H1 (cell line): ENCODE measurements around the gene PIP5K1C. TPM values are rescaled to one million over a fixed set of nuclear protein-coding genes. Genes with fewer than 3 reads are reported as not detected.

Experiments
- BRCA1 ChIP-seq: IDR thresholded peaks from 2 replicates; pipeline ENCODE4 v1.6.1; 2012; ENCODE audit warnings: low read depth, low read length, improper control_type of control experiment
- CHD1 ChIP-seq: IDR thresholded peaks from 2 replicates; pipeline ENCODE4 v1.6.1; 2012; ENCODE audit warnings: low read depth, low read length, improper control_type of control experiment
- E2F6 ChIP-seq: IDR thresholded peaks from 2 replicates; pipeline ENCODE4 v1.6.1; 2012; ENCODE audit warnings: inconsistent platforms
- HDAC2 ChIP-seq, 2 experiments: fragments of 300-600 bp in 1 of 2; sonication (generic) in 1 of 2; IDR thresholded peaks; 2 replicates each; pipeline ENCODE4 v1.6.1; 2011 to 2012; ENCODE audit warnings: low read depth in 2 of 2, low read length in 2 of 2, mild to moderate bottlenecking in 2 of 2, moderate library complexity in 2 of 2, borderline replicate concordance in 1 of 2, inconsistent platforms in 1 of 2
- NANOG ChIP-seq: IDR thresholded peaks from 2 replicates; pipeline ENCODE4 v1.6.1; 2011; ENCODE audit warnings: low read length, low read depth, mild to moderate bottlenecking, inconsistent platforms; ENCODE audit not compliant: insufficient read depth, poor library complexity, severe bottlenecking
- POLR2A ChIP-seq, 2 experiments: IDR thresholded peaks; 1 replicate in 1 of 2; 2 replicates in 1 of 2; pipeline ENCODE4 v1.6.1; 2011; ENCODE audit warnings: low read depth in 2 of 2, low read length in 2 of 2, mild to moderate bottlenecking in 2 of 2; ENCODE audit errors: control extremely low read depth in 1 of 2
- SP4 ChIP-seq: IDR thresholded peaks from 2 replicates; pipeline ENCODE4 v1.6.1; 2012; ENCODE audit warnings: low read length, inconsistent platforms
- SUZ12 ChIP-seq: fragments of 200-600 bp; sonication (generic); IDR thresholded peaks from 2 replicates; pipeline ENCODE4 v1.6.1; 2012; ENCODE audit warnings: mild to moderate bottlenecking, inconsistent platforms, low read length, moderate library complexity, mixed read lengths
- USF2 ChIP-seq: IDR thresholded peaks from 2 replicates; pipeline ENCODE4 v1.6.1; 2011; ENCODE audit warnings: low read length, improper control_type of control experiment
- polyA plus RNA-seq, 7 experiments: library from polyadenylated mRNA; depleted of rRNA in 3 of 7; stranded (reverse) in 5 of 7; unstranded in 2 of 7; fragments of >200 nt in 5 of 7; fragments of 200-250 nt in 2 of 7; gene quantifications; 1 replicate in 5 of 7; 2 replicates in 1 of 7; 4 replicates in 1 of 7; pipeline versions ENCODE4 v1.2.1 to v1.2.3, GENCODE V29; 2011 to 2013; ENCODE audit warnings: missing spikeins in 2 of 7, mixed read lengths in 2 of 7
- total RNA-seq: library from RNA; stranded (reverse); fragmentation: NEBNext Ultra II Directional; extraction: Animal tissue kit (Norgen Biotek cat#: 25700); gene quantifications from 2 replicates; pipeline ENCODE4 v1.2.1, GENCODE V29; 2021

Gene PIP5K1C
- total and polyA plus RNA-seq, 2 of the 8 experiments (the other 6 are each of a cell fraction or from before 2014, with no cell fraction given) = 10.6 to 32.9 TPM

DNA sequence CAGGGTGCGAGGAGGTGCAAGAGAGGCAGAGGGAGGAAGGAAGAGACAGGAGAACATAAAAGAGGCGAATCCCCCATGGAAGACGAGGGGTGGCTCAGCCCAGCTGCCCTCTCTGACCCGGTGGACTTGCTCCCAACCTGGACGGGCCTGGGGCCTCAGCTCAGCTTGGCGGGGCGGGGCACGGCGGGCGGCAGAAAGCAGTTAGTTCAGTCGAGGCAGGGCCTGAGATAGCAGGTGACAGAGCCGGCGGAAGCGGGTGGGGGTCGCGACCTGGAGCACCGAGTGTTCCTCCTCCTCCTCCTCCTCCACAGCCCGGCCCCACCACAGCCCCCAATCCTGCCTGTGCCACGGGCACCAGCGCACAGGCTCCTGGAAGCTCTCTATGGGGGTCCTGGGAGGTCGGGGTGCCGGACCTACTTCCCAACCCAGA lies 66.7 kb downstream of the PIP5K1C start (continued):
- TF ChIP-seq E2F6 (no peak), BRCA1 (no peak), POLR2A (IDR thresholded peaks at IDR 0.05; ENCODE audit: control extremely low read depth in 1 of 2, low read depth in 2 of 2, low read length in 2 of 2) (no peak), SP4 (no peak), HDAC2 (IDR thresholded peaks at IDR 0.05; ENCODE audit: borderline replicate concordance in 1 of 2, low read depth in 2 of 2, low read length in 2 of 2) (no peak), CHD1 (no peak), USF2 (no peak), SUZ12 (no peak), NANOG (no peak)
- TF ChIP-seq, all 59 proteins: peak for 0
